Panc1 (cell line): ENCODE measurements around the gene TCF25.

Experiments used
- CTCF ChIP-seq: fragments of 450-650 bp; IDR thresholded peaks from 2 replicates; pipeline ENCODE4 v1.5.1; 2017; ENCODE audit warnings: mild to moderate bottlenecking
- REST ChIP-seq, 2 experiments: IDR thresholded peaks; 2 replicates each; pipeline ENCODE4 v1.6.1; 2011 to 2012; ENCODE audit warnings: low read depth in 2 of 2, control low read depth in 1 of 2, low read length in 1 of 2, mild to moderate bottlenecking in 1 of 2, moderate library complexity in 1 of 2; ENCODE audit not compliant: insufficient read depth in 1 of 2
- SIN3A ChIP-seq: IDR thresholded peaks from 2 replicates; pipeline ENCODE4 v1.6.1; 2012; ENCODE audit warnings: low read depth, mild to moderate bottlenecking, low read length, moderate library complexity, borderline replicate concordance; ENCODE audit not compliant: insufficient read depth

- TF ChIP-seq CTCF (no peak), REST (IDR thresholded peaks at IDR 0.05; ENCODE audit: insufficient read depth in 1 of 2, low read depth in 2 of 2, low read length in 1 of 2) (no peak), SIN3A (no peak)
Observed at GRCh38 chr16:89899879-89900481, 26.6 kb downstream of the TCF25 start.
